Tibial artery (tissue), 4 donors: ENCODE data around the gene CACNA1I.

Source experiments
- DNase-seq, 2 donors: peaks; one replicate each; pipeline ENCODE4 v3.0.0-alpha.2; 2019
- H3K27ac ChIP-seq, 2 donors: fragments of 200-600 bp; sonication (generic) in 1 of 2; 1 replicate in 1 of 2; 2 replicates in 1 of 2; pipeline ENCODE4 v1.5.1; 2018 to 2019; ENCODE audit warnings: mild to moderate bottlenecking in 1 of 2
- H3K27me3 ChIP-seq, 2 donors: fragments of 200-600 bp; sonication (generic) in 1 of 2; one replicate each; pipeline versions ENCODE4 v1.5.1 to v1.6.0; 2016 to 2019
- H3K36me3 ChIP-seq, 3 donors: fragments of 200-600 bp; sonication (generic) in 2 of 3; one replicate each; pipeline ENCODE4 v1.5.1; 2016 to 2019; ENCODE audit warnings: mild to moderate bottlenecking in 2 of 3
- H3K4me1 ChIP-seq, 4 donors: fragments of 200-600 bp; sonication (generic) in 2 of 4; 1 replicate in 3 of 4; 2 replicates in 1 of 4; pipeline ENCODE4 v1.5.1; 2016 to 2019
- H3K4me3 ChIP-seq, 2 donors: fragments of 200-600 bp; sonication (generic) in 1 of 2; 1 replicate in 1 of 2; 2 replicates in 1 of 2; pipeline ENCODE4 v1.5.1; 2018 to 2019; ENCODE audit warnings: mild to moderate bottlenecking in 2 of 2
- H3K9me3 ChIP-seq, 3 donors: fragments of 200-600 bp; sonication (generic) in 1 of 3; one replicate each; pipeline ENCODE4 v1.5.1; 2016 to 2019
- intact Hi-C: fragments of 100-400 bp; cut with DNase I; formaldehyde crosslinking; loops from one replicate; pipeline ENCODE4 v1.15.0; 2023; ENCODE audit warnings: low total_unique reads
- TF ChIP-seq, protein P1 (sequence below), 2 experiments: fragments of 200-600 bp in 1 of 2; fragments of 450-650 bp in 1 of 2; IDR thresholded peaks; one replicate each; pipeline ENCODE4 v1.5.1; 2017 to 2019; ENCODE audit warnings: antibody characterized with exemption in 2 of 2, mild to moderate bottlenecking in 1 of 2, moderate library complexity in 1 of 2

The CACNA1I gene

DNA sequence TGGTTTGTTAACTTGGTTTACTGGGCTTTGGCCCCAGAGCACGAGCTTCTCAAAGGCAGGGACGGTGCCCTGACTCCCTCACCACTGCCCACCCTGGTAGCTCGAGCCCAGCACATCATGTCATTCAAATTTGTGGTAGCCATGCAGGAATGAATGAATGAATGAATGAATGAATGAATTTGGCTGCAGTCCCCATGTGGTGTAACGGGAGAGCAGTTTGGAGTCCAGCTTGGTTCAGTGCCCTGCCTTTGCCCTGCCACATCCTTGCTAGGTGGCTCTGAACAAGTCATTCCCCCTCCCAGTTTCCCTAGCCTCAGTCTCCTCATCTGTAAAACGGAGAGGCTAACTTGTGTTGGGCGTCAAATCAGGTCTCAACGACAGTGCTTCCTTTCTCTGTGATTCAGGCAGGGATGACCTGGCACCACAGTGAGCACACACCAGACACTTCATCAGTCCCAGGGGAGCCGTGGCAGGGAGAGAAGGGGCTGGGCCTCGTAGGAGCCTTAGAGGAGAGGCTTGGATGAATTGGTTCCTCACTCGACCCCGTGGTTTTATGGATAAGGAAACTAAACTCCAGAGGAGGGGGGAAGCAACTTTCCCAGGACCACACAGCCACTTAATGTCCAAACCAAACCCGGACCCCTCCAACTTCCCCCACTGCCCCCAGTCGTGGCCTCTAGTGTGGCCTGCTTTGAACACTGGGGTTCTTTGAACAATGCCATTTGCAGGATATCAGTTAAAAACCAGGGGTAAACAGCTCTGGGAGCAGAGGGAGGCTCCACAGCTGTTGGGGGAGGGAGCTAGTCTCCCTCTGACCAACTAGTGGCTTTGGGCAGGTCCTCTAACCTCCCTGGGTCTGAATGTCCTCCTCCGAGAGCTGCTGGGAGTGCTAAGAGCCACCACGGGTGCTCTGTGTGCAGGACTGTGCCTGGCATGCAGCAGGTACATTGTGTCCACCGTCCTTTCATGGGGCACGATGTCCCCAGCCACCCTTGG lies 86.2 kb downstream of the CACNA1I start:
- DNase-seq, result no peak
- peaks cover 0 to 80% of the 10 kb centered on the region in 2 donors for H3K27me3 ChIP-seq
- TF ChIP-seq, protein P1, sequence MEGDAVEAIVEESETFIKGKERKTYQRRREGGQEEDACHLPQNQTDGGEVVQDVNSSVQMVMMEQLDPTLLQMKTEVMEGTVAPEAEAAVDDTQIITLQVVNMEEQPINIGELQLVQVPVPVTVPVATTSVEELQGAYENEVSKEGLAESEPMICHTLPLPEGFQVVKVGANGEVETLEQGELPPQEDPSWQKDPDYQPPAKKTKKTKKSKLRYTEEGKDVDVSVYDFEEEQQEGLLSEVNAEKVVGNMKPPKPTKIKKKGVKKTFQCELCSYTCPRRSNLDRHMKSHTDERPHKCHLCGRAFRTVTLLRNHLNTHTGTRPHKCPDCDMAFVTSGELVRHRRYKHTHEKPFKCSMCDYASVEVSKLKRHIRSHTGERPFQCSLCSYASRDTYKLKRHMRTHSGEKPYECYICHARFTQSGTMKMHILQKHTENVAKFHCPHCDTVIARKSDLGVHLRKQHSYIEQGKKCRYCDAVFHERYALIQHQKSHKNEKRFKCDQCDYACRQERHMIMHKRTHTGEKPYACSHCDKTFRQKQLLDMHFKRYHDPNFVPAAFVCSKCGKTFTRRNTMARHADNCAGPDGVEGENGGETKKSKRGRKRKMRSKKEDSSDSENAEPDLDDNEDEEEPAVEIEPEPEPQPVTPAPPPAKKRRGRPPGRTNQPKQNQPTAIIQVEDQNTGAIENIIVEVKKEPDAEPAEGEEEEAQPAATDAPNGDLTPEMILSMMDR (IDR thresholded peaks at IDR 0.05), result no peak

DNA sequence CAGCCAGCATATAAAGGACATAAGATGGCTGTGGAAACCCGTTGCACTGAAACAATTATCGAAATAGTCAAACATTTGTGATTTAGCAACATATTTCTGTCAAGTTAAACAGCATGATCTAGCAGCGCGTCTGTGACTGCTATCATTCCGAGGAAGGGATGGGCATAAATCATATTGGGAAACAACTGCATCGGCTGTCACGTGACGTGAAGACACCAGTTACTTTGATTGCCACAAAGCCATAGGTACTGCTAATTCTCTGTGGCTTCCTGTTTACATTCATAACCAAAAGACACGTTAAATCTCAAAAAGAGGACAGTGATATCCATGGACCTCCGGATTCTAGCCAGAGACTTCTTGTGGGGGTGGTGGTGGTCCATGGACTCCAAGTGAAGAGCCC lies 87.8 kb downstream of the CACNA1I start:
- H3K27me3 ChIP-seq, result peaks cover 0 to 90% of the 10 kb centered on the region in 2 donors

More for the DNA sequence above, 86.2 kb downstream of the CACNA1I start:
- Histone ChIP-seq H3K4me3 (no peak overlapping the region), H3K27ac (no peak overlapping the region), H3K4me1 (peaks cover 0 to 3% (median 2%) of the 10 kb centered on the region in 4 donors), H3K9me3 (no peaks in the 10 kb centered on the region), H3K36me3 (no peaks in the 10 kb centered on the region)
- intact Hi-C loops, result no loop called here

DNA sequence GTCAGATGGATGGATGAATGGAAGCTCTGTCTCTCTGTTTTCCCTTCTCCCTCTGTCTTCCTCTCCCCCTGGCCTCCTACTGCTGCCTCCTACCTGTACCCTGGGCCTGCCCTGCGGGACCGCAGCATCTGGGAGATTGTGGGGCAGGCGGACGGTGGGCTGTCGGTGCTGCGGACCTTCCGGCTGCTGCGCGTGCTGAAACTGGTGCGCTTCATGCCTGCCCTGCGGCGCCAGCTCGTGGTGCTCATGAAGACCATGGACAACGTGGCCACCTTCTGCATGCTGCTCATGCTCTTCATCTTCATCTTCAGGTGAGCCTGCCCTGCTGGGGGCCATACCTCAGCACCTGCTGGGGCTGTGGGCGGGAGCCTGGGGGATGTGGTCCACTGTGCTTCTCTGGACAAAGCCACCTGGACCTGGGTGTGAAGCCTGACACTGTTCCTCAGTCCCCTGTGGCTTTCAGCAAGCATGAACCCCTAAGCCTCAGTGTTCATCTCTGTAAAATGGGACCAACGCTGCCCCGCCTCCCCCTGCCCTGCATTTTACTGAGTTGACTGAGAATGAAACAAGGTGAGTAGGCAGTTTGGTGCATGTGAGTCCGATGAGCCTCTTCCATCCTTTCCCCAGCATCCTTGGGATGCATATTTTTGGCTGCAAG lies 88.4 kb downstream of the CACNA1I start:
- TF ChIP-seq, protein P1 (IDR thresholded peaks at IDR 0.05), result no peak
- Histone ChIP-seq H3K4me1 (peaks cover 0 to 14% (median 11%) of the 10 kb centered on the region in 4 donors), H3K27ac (no peak overlapping the region), H3K36me3 (no peaks in the 10 kb centered on the region), H3K27me3 (peaks cover 0 to 93% of the 10 kb centered on the region in 2 donors), H3K9me3 (no peaks in the 10 kb centered on the region), H3K4me3 (no peak overlapping the region)
- DNase-seq, result no peak
- intact Hi-C loops, result no loop called here

More for the DNA sequence above, 87.8 kb downstream of the CACNA1I start:
- intact Hi-C loops, result no loop called here
- Histone ChIP-seq H3K9me3 (no peaks in the 10 kb centered on the region), H3K36me3 (no peaks in the 10 kb centered on the region), H3K4me1 (peaks cover 0 to 14% (median 10%) of the 10 kb centered on the region in 4 donors), H3K4me3 (no peak overlapping the region), H3K27ac (no peak overlapping the region)
- no peak for DNase-seq
- TF ChIP-seq, protein P1 (IDR thresholded peaks at IDR 0.05), result no peak

DNA sequence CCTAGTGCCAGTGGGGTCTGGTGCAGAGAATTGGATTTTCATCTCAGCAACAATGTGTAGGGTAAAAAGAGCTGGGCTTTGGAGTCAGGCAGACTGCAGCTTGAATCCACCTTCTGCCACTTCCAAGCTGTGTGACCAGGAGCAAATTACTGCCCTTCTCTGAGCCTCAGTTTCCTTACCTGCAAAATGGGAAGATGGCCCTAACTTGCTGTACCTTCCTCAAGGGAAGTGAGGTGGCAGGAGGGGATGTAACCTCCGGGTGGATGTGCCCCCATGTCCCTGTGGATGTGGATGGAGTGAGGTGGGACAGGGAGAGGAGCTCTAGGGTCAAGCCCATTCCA lies 90.9 kb downstream of the CACNA1I start:
- Histone ChIP-seq H3K9me3 (no peaks in the 10 kb centered on the region), H3K27ac (no peak overlapping the region), H3K36me3 (no peaks in the 10 kb centered on the region), H3K4me3 (no peak overlapping the region), H3K27me3 (peaks cover 0 to 99% of the 10 kb centered on the region in 2 donors), H3K4me1 (peaks cover 0 to 25% (median 16%) of the 10 kb centered on the region in 4 donors)
- no peak for DNase-seq
- intact Hi-C loops, result no loop called here
- TF ChIP-seq, protein P1 (IDR thresholded peaks at IDR 0.05), result no peak

DNA sequence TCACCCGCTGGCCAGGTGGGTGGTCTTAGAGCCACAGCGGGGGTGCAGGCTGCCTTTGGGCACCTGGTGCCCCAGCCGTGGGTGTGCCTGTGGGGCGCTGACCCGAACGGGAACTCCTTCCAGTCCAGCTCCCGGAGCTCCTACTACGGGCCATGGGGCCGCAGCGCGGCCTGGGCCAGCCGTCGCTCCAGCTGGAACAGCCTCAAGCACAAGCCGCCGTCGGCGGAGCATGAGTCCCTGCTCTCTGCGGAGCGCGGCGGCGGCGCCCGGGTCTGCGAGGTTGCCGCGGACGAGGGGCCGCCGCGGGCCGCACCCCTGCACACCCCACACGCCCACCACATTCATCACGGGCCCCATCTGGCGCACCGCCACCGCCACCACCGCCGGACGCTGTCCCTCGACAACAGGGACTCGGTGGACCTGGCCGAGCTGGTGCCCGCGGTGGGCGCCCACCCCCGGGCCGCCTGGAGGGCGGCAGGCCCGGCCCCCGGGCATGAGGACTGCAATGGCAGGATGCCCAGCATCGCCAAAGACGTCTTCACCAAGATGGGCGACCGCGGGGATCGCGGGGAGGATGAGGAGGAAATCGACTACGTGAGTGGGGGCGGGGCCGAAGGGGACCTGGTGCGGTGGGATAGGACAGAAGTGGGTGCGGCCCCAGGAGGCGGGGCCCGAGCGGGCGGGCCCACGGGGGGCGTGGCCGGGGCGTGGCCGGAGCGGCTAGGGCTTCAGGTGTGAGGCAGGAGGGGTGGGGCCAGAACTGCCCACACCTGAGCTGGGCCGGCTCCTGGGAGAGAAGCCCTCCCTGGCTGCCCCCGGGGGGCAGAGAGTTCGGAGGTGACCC lies 91.5 kb downstream of the CACNA1I start:
- Histone ChIP-seq H3K9me3 (no peaks in the 10 kb centered on the region), H3K27me3 (peaks cover 0 to 99% of the 10 kb centered on the region in 2 donors), H3K36me3 (no peaks in the 10 kb centered on the region), H3K27ac (no peak overlapping the region), H3K4me1 (peaks cover 0 to 25% (median 16%) of the 10 kb centered on the region in 4 donors), H3K4me3 (no peak overlapping the region)
- TF ChIP-seq, protein P1 (IDR thresholded peaks at IDR 0.05), result no peak
- DNase-seq, result no peak
- intact Hi-C loops, result no loop called here
